ENCODE results near the gene RALGAPA1.
"Not testable (repeated sequence)": the region's sequence is repeated elsewhere in the genome, so short reads cannot be mapped to it uniquely, and the experiment has no call there.

RALGAPA1 gene

DNA sequence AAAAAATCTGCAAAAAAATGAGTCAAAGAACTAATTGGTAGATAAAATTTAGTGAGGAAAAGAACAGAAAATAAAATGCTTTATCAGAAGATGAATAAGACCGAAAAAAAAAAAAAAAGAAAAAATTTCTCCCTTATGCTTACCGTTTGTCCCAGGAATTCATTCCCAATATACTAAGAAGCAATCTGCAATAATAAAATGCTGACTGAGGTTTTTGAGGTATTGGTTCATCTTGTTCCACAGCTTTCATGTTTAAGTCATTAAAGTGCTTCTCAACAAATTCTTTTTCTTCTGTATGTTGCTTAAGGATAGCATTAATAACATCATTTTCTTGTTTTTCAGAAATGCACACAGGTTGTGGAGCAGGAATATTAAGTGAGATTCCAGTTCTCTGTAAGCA lies 182.1 kb downstream of the RALGAPA1 start:
- not testable (repeated sequence) for DNase-seq (ENCODE audit: low spot score)

DNA sequence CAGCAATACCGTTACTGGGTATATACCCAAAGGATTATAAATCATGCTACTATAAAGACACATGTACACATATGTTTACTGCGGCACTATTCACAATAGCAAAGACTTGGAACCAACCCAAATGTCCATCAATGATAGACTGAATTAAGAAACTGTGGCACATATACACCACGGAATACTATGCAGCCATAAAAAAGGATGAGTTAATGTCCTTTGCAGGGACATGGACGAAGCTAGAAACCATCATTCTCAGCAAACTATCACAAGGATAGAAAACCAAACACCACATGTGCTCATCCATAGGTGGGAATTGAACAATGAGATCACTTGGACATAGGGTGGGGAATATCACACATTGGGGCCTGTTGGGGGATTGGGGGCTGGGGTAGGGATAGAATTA lies 187.1 kb downstream of the RALGAPA1 start:
- not testable (repeated sequence) for DNase-seq (ENCODE audit: low spot score)

DNA sequence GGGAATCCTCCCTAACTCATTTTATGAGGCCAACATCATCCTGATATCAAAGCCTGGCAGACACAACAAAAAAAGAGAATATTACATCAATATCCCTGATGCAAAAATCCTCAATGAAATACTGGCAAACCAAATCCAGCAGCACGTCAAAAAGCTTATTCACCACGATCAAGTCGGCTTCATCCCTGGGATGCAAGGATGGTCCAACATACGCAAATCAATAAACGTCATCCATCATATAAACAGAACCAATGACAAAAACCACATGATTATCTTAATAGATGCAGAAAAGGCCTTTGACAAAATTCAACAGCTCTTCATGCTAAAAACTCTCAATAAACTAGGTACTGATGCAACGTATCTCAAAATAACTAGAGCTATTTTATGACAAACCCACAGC lies 189.1 kb downstream of the RALGAPA1 start:
- not testable (repeated sequence) for DNase-seq (ENCODE audit: low spot score)

DNA sequence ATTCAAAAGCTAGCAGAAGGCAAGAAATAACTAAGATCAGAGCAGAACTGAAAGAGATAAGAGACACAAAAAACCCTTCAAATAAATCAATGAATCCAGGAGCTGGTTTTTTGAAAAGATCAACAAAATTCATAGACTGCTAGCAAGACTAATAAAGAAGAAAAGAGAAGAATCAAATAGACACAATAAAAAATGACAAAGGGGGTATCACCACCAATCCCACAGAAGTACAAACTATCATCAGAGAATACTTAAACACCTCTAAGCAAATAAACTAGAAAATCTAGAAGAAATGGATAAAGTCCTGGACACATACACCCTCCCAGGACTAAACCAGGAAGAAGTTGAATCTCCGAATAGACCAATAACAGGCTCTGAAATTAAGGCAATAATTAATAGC lies 189.6 kb downstream of the RALGAPA1 start:
- DNase-seq (ENCODE audit: low spot score), result not testable (repeated sequence)

DNA sequence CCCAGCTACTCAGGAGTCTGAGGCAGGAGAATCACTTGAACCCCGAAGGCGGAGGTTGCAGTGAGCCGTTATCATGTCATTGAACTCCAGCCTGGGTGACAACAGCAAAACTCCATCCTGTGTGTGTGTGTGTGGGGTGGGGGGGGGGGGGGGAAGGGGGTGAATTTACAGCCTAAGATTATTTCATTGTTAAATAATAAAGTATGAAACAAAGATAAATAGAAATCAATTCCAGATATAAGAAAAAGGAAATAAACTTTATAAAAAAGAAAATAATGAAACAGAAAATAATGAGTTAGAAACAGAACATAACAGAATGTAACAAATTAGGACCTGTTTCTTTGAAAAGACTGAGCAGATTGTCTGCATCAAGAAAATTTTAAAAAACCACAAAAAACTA lies 191.6 kb downstream of the RALGAPA1 start:
- DNase-seq (ENCODE audit: low spot score), result no peak

DNA sequence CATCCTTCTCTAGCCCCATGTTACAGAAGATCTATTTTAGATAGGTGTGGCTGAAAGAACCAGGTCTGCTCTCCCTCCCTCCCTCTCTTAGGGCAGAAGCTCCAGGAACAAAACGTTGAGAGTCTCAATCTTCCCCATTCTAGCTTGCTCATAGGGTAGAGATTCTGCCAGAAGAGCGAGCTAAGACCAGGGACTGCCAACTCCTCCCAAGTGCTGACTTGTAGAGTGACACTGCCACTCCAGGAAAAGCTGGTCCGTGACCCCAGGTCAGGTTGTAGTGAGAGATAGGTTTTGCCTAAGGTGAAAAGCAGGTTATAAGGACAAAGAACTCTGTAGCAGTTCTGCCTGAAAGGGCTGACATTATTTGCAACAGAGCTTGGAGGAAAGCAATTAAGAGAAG lies 201.7 kb downstream of the RALGAPA1 start:
- DNase-seq (ENCODE audit: low spot score), result no peak

DNA sequence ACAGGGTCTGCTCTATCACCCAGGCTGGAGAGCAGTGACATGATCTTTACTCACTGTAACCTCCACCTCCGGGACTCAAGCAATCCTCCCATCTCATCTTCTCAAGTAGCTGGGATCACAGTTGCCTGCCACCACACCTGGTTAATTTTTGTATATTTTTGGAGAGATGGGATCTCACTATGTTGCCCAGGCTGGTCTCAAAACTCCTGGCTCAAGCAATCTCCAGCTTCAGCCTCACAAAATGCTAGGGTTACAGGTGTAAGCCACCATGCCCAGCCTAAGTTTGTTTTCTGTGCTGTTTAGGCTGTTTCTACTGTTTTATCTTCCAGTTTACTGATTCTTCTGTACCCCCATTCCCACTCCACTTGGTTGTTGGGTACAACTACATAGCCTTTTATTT lies 208.8 kb downstream of the RALGAPA1 start:
- no peak for DNase-seq (ENCODE audit: low spot score)

DNA sequence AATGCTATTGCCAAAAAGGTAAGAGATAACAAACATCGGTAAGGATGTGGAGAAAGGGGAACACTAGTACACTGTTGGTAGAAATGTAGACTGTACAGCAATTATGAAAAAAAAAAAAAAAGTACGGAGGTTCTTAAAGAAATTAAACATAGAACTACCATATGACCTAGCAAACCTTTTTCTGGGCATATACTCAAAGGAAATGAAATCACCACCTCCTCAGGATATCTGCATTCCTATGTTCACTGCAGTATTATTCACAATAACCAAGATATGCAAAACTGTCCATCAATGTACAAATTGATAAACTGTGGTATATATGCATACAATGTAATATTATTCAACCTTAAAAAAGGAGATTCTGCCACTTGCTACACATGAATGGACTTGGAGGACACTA lies 214.5 kb downstream of the RALGAPA1 start:
- no peak for DNase-seq (ENCODE audit: low spot score)

DNA sequence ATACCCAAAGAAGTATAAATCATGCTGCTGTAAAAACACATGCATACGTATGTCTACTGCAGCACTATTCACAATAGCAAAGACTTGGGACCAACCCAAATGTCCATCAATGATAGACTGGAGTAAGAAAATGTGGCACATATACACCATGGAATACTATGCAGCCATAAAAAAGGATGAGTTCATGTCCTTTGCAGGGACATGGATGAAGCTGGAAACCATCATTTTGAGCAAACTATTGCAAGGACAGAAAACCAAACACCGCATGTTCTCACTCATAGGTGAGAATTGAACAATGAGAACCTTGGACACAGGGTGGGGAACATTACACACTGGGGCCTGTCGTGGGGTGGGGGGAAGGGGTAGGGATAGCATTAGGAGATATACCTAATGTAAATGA lies 221.7 kb downstream of the RALGAPA1 start:
- DNase-seq (ENCODE audit: low spot score), result not testable (repeated sequence)

DNA sequence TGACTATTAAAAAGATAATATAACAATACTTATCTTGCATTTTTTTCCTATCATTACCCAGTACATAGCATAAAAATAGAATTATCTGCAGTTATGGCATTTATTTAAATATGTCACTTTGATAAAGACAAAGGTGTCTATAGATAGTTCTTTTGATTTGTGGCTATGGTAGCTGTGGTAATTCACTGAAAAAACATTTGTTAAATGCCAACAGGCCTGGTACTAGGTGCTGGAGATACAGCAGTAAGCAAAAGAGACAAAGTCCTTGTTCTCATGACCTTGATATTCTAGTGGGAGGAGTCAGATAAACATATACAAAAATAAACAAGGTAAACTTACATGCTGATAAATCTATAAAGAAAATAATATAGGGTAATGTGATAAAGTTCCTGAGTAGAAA lies 230.5 kb downstream of the RALGAPA1 start:
- no peak for DNase-seq (ENCODE audit: low spot score)

DNA sequence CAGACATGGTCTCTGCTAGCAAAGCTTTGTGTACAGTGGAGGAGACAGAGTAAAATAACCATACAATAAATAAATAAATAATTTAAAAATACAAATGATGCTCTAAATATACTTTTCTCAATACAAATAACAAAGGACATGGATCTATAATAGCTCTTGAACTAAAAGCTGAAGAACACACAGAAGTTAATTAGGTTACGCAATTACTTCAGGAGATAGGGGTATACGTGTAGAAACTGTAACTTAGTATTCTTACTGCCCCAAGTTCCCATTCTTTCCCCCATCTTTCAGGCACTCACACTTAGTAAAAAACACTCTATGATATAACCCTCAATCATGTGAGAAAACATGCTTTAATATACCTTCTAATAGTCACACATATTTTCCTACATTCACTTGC lies 231.0 kb downstream of the RALGAPA1 start:
- no peak for DNase-seq (ENCODE audit: low spot score)

DNA sequence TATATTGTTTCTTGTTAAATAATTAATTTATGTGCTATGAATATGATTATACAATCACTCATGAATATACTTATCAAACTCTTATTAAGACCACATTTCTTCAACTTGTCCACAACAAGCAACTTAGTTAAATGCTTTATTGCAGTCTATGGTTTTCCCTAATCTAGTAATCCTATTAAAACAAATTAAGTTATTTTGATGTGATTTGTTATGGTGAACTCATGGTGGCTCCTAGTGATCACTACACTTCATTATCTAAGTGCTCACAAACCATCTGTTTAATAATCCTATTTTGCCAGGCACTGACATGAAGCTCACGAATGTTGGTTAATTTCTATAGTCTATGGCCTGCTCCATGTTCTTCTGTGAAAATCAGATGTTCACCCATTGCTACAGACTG lies 232.2 kb downstream of the RALGAPA1 start:
- no peak for DNase-seq (ENCODE audit: low spot score)

DNA sequence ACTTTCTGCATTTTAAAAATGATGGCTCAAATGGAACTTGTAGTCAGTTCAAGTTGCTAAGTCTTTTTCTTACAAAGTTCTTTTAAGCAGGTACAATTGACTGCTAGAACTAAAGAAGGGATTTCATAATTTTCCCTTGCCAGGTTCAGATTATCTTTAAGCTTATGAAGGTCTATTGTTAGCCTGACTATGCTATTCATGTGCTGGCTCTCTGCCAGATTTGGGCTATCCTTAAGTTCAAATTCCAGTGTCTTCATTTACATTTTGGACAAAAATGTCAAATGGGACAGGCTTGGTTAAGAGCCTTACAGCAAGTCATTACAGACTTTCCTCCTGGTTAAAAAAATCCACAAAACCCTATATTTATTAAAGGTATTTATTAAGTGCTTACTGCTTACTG lies 232.8 kb downstream of the RALGAPA1 start:
- no peak for DNase-seq (ENCODE audit: low spot score)

DNA sequence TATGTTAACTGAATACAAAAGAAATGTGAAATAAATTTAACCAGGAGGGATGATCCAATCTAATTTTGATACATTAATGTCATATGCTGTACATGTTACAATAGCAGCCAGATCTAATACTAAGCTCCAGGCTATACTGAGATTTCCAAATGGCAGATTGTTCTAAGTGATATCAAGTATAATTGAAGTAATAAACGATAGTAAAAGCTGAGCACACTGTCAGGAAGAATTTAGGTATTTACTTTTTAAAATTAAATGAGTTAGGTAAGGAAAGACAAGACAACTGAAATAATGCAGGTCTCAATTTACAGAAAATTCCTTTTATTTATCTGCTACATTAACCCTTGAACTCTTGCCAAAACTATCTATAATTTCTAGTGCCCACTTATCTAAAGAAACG lies 235.2 kb downstream of the RALGAPA1 start:
- no peak for DNase-seq (ENCODE audit: low spot score)

DNA sequence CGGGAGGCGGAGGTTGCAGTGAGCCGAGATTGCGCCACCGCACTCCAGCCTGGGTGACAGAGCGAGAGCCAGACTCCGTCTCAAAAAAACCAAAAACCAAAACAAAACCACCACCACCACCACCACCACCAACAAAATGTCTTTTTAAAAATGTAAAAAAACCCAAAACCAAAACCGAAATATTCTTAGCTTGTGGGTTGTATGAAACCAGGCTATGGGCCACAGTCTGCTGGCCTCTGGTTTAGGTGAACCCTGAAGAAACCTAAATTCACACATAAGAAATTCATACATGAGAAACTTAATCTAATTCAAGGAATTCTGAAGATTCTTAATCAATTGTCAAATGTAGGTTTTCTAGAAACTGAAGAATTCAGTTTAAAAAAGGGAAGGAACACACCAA lies 237.5 kb downstream of the RALGAPA1 start:
- no peak for DNase-seq (ENCODE audit: low spot score)

DNA sequence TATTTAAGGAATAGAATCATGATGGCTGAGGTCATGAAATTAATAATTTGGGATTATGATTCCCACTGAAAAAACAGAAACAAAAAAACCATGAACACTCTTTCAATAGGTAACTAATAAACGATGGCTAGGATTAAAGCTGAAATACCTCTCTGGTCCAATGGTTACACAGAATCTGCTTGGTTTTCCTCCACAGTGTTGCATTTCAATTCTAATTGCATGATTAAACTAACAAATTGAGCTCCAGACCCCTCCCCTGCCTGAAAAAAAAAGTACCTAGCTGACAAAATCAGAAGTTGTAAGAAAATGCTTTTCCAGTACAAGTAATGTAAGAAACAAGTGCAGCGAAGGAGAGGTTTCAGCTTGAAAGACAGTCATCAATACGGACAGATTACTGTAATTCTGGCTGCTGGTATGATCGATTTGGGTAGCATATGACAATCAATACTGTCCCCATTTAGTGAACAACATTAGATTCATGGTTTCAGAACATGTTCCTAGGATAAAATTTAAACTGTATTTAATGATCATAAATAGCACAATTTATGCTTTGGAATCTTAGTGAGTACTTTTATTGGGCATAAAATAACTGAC lies 243.1 kb downstream of the RALGAPA1 start:
- no peak for DNase-seq (ENCODE audit: low spot score)

DNA sequence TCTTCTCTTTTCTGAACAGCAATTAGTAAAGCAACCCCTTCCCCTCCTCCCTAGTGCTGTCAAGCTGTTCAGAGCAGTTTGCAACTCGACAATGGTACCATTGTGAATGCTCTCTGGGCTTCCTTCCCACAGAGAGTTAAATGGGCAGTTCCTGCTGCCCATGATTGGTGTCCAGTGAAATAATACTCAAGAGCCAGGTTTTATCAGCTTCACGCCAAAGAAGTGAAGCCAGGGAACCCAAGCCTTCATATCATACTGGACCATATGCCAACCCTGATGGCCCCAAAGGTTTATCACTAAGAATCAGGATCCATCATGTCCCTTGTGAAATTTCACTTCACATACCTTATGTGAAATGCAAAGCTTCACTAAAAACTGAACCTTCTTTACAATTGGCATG lies 250.4 kb downstream of the RALGAPA1 start:
- no peak for DNase-seq (ENCODE audit: low spot score)

DNA sequence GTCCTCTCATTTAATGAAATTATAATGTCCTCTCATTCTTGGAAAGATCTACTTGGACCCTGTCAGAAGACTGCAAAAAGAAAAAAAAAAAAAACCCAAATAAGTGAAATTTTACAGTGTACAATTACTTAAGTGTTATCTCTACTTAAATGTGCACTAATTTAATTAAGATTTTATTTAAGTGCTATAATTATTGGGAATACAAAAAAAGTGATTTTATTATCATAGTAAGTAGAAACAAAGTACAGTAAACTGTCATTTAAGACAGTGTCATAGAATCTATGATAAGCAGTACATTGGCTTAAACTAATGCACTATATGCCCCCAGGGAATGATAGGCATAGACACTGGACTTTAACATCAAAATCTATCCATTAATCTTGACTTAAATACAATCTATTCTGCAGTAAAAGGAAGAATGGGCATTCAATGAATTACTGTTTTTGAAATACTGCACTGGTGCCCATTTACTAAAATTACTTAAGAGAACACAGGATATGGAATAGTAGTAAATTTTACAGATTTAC lies 251.8 kb downstream of the RALGAPA1 start:
- no peak for DNase-seq (ENCODE audit: low spot score)

DNA sequence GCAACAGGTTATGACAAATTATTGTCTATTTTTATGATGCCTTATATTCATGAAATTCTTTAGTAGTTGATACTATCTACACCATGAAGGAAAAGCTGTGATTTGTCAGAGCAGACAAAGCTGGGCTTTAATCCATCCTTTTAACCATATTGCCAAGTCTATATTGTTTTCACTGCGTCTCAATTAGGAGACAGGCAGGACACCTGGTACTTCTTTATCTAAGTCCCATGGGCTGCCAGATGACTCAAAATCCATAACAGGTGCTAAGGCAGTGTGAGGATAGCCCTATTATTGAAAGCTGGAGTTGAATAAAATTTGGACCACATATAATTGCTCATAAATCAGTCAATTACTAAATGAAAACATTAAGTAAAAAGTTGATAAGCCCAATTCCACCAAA lies 252.5 kb downstream of the RALGAPA1 start:
- DNase-seq (ENCODE audit: low spot score), result no peak

DNA sequence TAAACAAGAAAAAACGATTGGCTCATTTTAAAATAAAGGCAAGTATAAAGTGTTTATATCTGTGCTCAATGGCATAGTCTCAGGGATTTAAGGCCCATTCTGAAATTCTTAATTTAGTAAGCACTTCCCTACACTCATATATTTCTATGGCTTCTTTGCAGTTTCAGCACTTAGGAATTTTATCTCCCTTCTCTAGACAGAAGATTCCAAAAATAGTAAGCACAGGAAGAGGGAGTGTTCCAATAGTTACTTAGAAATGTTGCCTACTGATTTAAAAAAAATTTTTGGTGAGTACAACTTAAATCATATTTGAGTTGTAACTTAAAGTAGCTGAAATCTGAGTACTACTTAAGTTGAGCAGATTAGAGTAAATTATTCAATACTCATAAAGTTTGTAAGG lies 255.3 kb downstream of the RALGAPA1 start:
- peak; percentile 54 for DNase-seq (ENCODE audit: low spot score)

DNA sequence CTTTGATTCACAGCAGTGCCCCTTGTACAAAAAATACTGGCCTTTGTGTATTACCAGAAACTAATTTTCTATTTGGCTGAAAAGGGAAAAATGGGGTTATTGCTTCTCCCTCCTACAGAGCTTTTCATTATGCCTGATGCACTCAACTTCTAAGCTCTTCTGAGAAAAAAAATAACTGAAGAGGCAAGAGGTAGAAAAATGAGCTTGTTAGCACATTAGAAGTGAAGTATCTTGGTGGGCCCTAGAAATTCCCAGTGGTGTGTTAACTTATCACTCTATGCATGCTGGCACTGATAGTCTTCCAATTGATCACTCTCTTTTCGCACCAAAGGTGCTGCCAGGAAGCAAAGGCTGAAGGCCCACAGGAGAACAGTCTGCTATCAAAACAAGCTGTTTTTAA lies 258.0 kb downstream of the RALGAPA1 start:
- no peak for DNase-seq (ENCODE audit: low spot score)

DNA sequence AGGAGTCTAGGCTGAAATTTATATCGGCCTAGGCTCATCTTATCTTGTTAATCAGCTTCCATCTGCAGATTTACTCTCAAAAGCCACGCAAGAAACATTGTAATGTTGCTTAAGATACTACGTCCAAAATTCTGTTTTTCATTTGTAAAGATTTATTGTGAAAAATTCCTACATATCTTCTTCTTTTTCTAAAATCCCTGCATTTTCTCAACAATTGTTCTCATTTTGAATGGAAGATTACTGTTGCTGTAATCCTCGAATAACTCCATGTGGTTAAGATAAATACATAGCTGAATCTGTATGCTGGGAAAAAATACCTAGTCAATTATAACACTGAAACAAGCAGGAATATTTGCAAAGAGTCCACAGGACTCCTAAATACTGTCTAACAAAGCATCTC lies 259.5 kb downstream of the RALGAPA1 start:
- DNase-seq (ENCODE audit: low spot score), result no peak

DNA sequence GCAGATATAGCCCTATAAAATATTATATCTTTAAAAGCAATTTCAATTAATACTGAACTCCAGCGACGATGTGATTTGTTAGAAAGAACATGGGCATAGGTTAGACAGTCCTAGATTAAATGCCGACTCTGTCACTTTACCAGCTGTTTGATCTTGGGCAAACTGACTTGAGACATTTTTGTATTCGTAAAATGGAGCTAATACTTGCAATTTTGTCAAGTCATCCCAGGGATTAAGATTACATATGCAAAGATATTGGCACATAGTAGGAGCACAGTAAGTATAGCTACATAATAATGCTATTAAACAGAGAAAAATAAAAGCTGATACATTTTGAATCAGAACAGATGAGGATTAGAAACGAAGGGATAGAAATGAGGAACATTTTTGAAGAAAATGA lies 266.1 kb downstream of the RALGAPA1 start:
- no peak for DNase-seq (ENCODE audit: low spot score)

DNA sequence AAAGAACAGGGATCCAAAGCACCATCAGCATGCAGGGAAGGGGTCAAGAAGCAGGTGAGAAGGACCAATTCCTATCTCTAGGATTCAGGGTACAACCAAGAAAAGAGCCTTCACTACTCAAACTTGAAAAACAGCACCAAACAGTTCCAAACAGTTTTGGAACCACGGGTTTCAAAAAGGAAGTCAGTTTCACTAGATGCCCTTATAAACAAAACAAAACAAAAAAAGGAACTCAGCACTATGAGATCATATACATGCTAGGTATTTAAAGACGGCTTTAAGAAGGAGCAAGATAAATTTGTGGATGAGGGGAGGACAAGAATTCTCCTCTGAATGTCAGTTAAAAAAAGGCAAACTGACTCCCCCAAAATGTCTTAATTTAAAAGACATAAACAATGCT lies 269.1 kb downstream of the RALGAPA1 start:
- DNase-seq (ENCODE audit: low spot score), result no peak
